ENCODE data around the gene FNBP1.

FNBP1 gene

GRCh38 chr9:129875181-129875611 lies 167.8 kb downstream of the FNBP1 start:
- no peak overlapping the region for H3K9ac ChIP-seq (ENCODE audit: low read length)
- H3K27me3 ChIP-seq (replicated peaks; ENCODE audit: control insufficient read depth, insufficient read depth, low read length), result no peaks in the 10 kb centered on the region
- no peak overlapping the region for H3K4me3 ChIP-seq (ENCODE audit: low read length)
- no peaks in the 10 kb centered on the region for H3K4me1 ChIP-seq (ENCODE audit: control insufficient read depth, insufficient read depth, low read length)
- H3K36me3 ChIP-seq (ENCODE audit: control insufficient read depth, insufficient read depth, low read length, severe bottlenecking), result peaks cover 37% of the 10 kb centered on the region
- no peaks in the 10 kb centered on the region for H3K9me3 ChIP-seq (ENCODE audit: control insufficient read depth, low read length)
- no peak for DNase-seq (ENCODE audit: low read depth)

- no peak for DNase-seq (ENCODE audit: low read depth)
- Histone ChIP-seq H3K9me3 (ENCODE audit: control insufficient read depth, low read length) (no peaks in the 10 kb centered on the region), H3K27me3 (replicated peaks; ENCODE audit: control insufficient read depth, insufficient read depth, low read length) (no peaks in the 10 kb centered on the region), H3K4me1 (ENCODE audit: control insufficient read depth, insufficient read depth, low read length) (no peaks in the 10 kb centered on the region), H3K4me3 (ENCODE audit: low read length) (no peak overlapping the region), H3K36me3 (ENCODE audit: control insufficient read depth, insufficient read depth, low read length, severe bottlenecking) (peaks cover 32% of the 10 kb centered on the region), H3K9ac (ENCODE audit: low read length) (no peak overlapping the region)
These were observed 168.5 kb downstream of the FNBP1 start for GRCh38 chr9:129874261-129875101.

GRCh38 chr9:129873563-129874190 lies 169.3 kb downstream of the FNBP1 start:
- Histone ChIP-seq H3K9ac (ENCODE audit: low read length) (no peak overlapping the region), H3K4me3 (ENCODE audit: low read length) (no peak overlapping the region), H3K27me3 (replicated peaks; ENCODE audit: control insufficient read depth, insufficient read depth, low read length) (no peaks in the 10 kb centered on the region), H3K4me1 (ENCODE audit: control insufficient read depth, insufficient read depth, low read length) (no peaks in the 10 kb centered on the region), H3K9me3 (ENCODE audit: control insufficient read depth, low read length) (no peaks in the 10 kb centered on the region), H3K36me3 (ENCODE audit: control insufficient read depth, insufficient read depth, low read length, severe bottlenecking) (peaks cover 32% of the 10 kb centered on the region)
- no peak for DNase-seq (ENCODE audit: low read depth)

- H3K27me3 ChIP-seq (replicated peaks; ENCODE audit: control insufficient read depth, insufficient read depth, low read length), result no peaks in the 10 kb centered on the region
- H3K9ac ChIP-seq (ENCODE audit: low read length), result no peak overlapping the region
- H3K4me3 ChIP-seq (ENCODE audit: low read length), result no peak overlapping the region
- H3K4me1 ChIP-seq (ENCODE audit: control insufficient read depth, insufficient read depth, low read length), result no peaks in the 10 kb centered on the region
- no peak for DNase-seq (ENCODE audit: low read depth)
- H3K36me3 ChIP-seq (ENCODE audit: control insufficient read depth, insufficient read depth, low read length, severe bottlenecking), result peaks cover 41% of the 10 kb centered on the region
- H3K9me3 ChIP-seq (ENCODE audit: control insufficient read depth, low read length), result no peaks in the 10 kb centered on the region
These were observed 171.9 kb downstream of the FNBP1 start for GRCh38 chr9:129871046-129871445.

- Histone ChIP-seq H3K36me3 (ENCODE audit: control insufficient read depth, insufficient read depth, low read length, severe bottlenecking) (peaks cover 41% of the 10 kb centered on the region), H3K4me3 (ENCODE audit: low read length) (no peak overlapping the region), H3K4me1 (ENCODE audit: control insufficient read depth, insufficient read depth, low read length) (no peaks in the 10 kb centered on the region), H3K9ac (ENCODE audit: low read length) (no peak overlapping the region), H3K27me3 (replicated peaks; ENCODE audit: control insufficient read depth, insufficient read depth, low read length) (no peaks in the 10 kb centered on the region), H3K9me3 (ENCODE audit: control insufficient read depth, low read length) (no peaks in the 10 kb centered on the region)
- DNase-seq (ENCODE audit: low read depth), result no peak
These were observed 173.1 kb downstream of the FNBP1 start for GRCh38 chr9:129869585-129870501.

GRCh38 chr9:129868872-129869486 lies 174.0 kb downstream of the FNBP1 start:
- no peaks in the 10 kb centered on the region for H3K4me1 ChIP-seq (ENCODE audit: control insufficient read depth, insufficient read depth, low read length)
- H3K9ac ChIP-seq (ENCODE audit: low read length), result no peak overlapping the region
- no peak for DNase-seq (ENCODE audit: low read depth)
- peaks cover 34% of the 10 kb centered on the region for H3K36me3 ChIP-seq (ENCODE audit: control insufficient read depth, insufficient read depth, low read length, severe bottlenecking)
- no peaks in the 10 kb centered on the region for H3K9me3 ChIP-seq (ENCODE audit: control insufficient read depth, low read length)
- no peak overlapping the region for H3K4me3 ChIP-seq (ENCODE audit: low read length)
- H3K27me3 ChIP-seq (replicated peaks; ENCODE audit: control insufficient read depth, insufficient read depth, low read length), result no peaks in the 10 kb centered on the region

- no peaks in the 10 kb centered on the region for H3K9me3 ChIP-seq (ENCODE audit: control insufficient read depth, low read length)
- H3K9ac ChIP-seq (ENCODE audit: low read length), result no peak overlapping the region
- no peaks in the 10 kb centered on the region for H3K4me1 ChIP-seq (ENCODE audit: control insufficient read depth, insufficient read depth, low read length)
- H3K4me3 ChIP-seq (ENCODE audit: low read length), result no peak overlapping the region
- DNase-seq (ENCODE audit: low read depth), result no peak
- H3K27me3 ChIP-seq (replicated peaks; ENCODE audit: control insufficient read depth, insufficient read depth, low read length), result no peaks in the 10 kb centered on the region
- peaks cover 30% of the 10 kb centered on the region for H3K36me3 ChIP-seq (ENCODE audit: control insufficient read depth, insufficient read depth, low read length, severe bottlenecking)
These were observed 174.7 kb downstream of the FNBP1 start for GRCh38 chr9:129868023-129868871.

GRCh38 chr9:129867136-129868022 lies 175.6 kb downstream of the FNBP1 start:
- Histone ChIP-seq H3K27me3 (replicated peaks; ENCODE audit: control insufficient read depth, insufficient read depth, low read length) (no peaks in the 10 kb centered on the region), H3K36me3 (ENCODE audit: control insufficient read depth, insufficient read depth, low read length, severe bottlenecking) (peaks cover 34% of the 10 kb centered on the region), H3K4me3 (ENCODE audit: low read length) (no peak overlapping the region)

GRCh38 chr9:129866394-129867135 lies 176.4 kb downstream of the FNBP1 start:
- no peak overlapping the region for H3K4me3 ChIP-seq (ENCODE audit: low read length)
- peaks cover 40% of the 10 kb centered on the region for H3K36me3 ChIP-seq (ENCODE audit: control insufficient read depth, insufficient read depth, low read length, severe bottlenecking)
- no peaks in the 10 kb centered on the region for H3K27me3 ChIP-seq (replicated peaks; ENCODE audit: control insufficient read depth, insufficient read depth, low read length)
- no peaks in the 10 kb centered on the region for H3K9me3 ChIP-seq (ENCODE audit: control insufficient read depth, low read length)
- H3K4me1 ChIP-seq (ENCODE audit: control insufficient read depth, insufficient read depth, low read length), result no peaks in the 10 kb centered on the region
- DNase-seq (ENCODE audit: low read depth), result no peak
- H3K9ac ChIP-seq (ENCODE audit: low read length), result no peak overlapping the region

More at GRCh38 chr9:129867136-129868022, 175.6 kb downstream of the FNBP1 start:
- no peak for DNase-seq (ENCODE audit: low read depth)
- H3K4me1 ChIP-seq (ENCODE audit: control insufficient read depth, insufficient read depth, low read length), result no peaks in the 10 kb centered on the region
- no peak overlapping the region for H3K9ac ChIP-seq (ENCODE audit: low read length)
- H3K9me3 ChIP-seq (ENCODE audit: control insufficient read depth, low read length), result no peaks in the 10 kb centered on the region

All from adipocyte (in vitro differentiated cells).